K562 (cell line): ENCODE measurements around the gene LDAF1. TPM values are rescaled to one million over a fixed set of nuclear protein-coding genes. Genes with fewer than 3 reads are reported as not detected.

ENCODE experiments used
- ATAC-seq: fragments of 200-7000 bp; cut with Tn5 transposase; 3 replicates; pipeline ENCODE4 v1.9.1; 2020; ENCODE audit warnings: moderate library complexity
- BruUV-seq: library from RNA; stranded (reverse); fragments of 400-500 nt; replicated peaks from 2 replicates; lab custom pipeline; 2021; lab: Mats Ljungman, UMichigan
- CTCF ChIA-PET: fragments of 300-600 bp; formaldehyde crosslinking; extraction: SDS; loops from one replicate; lab custom pipeline; 2021; ENCODE audit warnings: low intra/inter-chr PET ratio; lab: Yijun Ruan, JAX
- POLR2A ChIA-PET: fragments of 300-600, 350-650 bp; sonication (Branson Sonifier 250); formaldehyde crosslinking; extraction: SDS; loops from one replicate; lab custom pipeline; 2021; ENCODE audit warnings: antibody characterized with exemption, inconsistent platforms; lab: Yijun Ruan, JAX
- DNase-seq, 4 experiments: peaks; one replicate each; pipeline versions ENCODE4 v3.0.0 to v3.0.0-alpha.2; 2011 to 2018; ENCODE audit warnings: low spot score in 3 of 4, mixed read lengths in 3 of 4; ENCODE audit errors: extremely low read depth in 1 of 4
- FAIRE-seq: peaks from 2 replicates; lab custom pipeline; 2011; peaks lifted over from hg19 to GRCh38; lab: Jason Lieb, UNC
- H2AFZ ChIP-seq: 2 replicates; pipeline ENCODE4 v1.6.0; 2011; ENCODE audit warnings: low read depth, low read length, control low read depth, inconsistent platforms
- H3K27ac ChIP-seq: fragments of 200-600 bp; 3 replicates; pipeline ENCODE4 v1.8.0; 2011; ENCODE audit warnings: low read depth, mild to moderate bottlenecking, control low read depth, inconsistent platforms, low read length, moderate library complexity, mixed read lengths; ENCODE audit errors: extremely low read depth
- H3K27me3 ChIP-seq, 2 experiments: fragments of 300-600 bp in 1 of 2; 2 replicates in 1 of 2; 3 replicates in 1 of 2; pipeline versions ENCODE4 v1.6.0 to v1.8.0; 2011; ENCODE audit warnings: inconsistent platforms in 2 of 2, low read length in 2 of 2, mild to moderate bottlenecking in 1 of 2, mixed read lengths in 1 of 2, moderate library complexity in 1 of 2; ENCODE audit not compliant: control insufficient read depth in 2 of 2, insufficient read depth in 2 of 2
- H3K36me3 ChIP-seq: fragments of 300-600 bp; 3 replicates; pipeline ENCODE4 v1.8.0; 2011; ENCODE audit warnings: mild to moderate bottlenecking, low read length, inconsistent platforms; ENCODE audit not compliant: control insufficient read depth, insufficient read depth
- H3K4me1 ChIP-seq, 2 experiments: fragments of 200-600 bp in 1 of 2; replicated peaks in 1 of 2; 2 replicates in 1 of 2; 3 replicates in 1 of 2; pipeline versions ENCODE4 v1.5.1 to v1.8.0; 2011; ENCODE audit warnings: inconsistent platforms in 2 of 2, low read length in 2 of 2, mild to moderate bottlenecking in 1 of 2, mixed read lengths in 1 of 2, moderate library complexity in 1 of 2; ENCODE audit not compliant: control insufficient read depth in 2 of 2, insufficient read depth in 2 of 2
- H3K4me2 ChIP-seq: 2 replicates; pipeline ENCODE4 v1.6.1; 2011; ENCODE audit warnings: low read length, control low read depth, inconsistent platforms, mixed read lengths; ENCODE audit not compliant: insufficient read depth
- H3K4me3 ChIP-seq: fragments of 200-600 bp; sonication (generic), shearing (Covaris generic); 2 replicates; pipeline ENCODE4 v1.5.1; 2016; ENCODE audit warnings: control low read depth, inconsistent platforms
- H3K79me2 ChIP-seq: fragments of 200-600 bp; 3 replicates; pipeline ENCODE4 v1.8.0; 2011; ENCODE audit warnings: low read length, inconsistent platforms; ENCODE audit not compliant: control insufficient read depth, insufficient read depth
- H3K9ac ChIP-seq, 2 experiments: 2 replicates each; pipeline versions ENCODE4 v1.6.0 to v1.6.1; 2011; ENCODE audit warnings: low read depth in 2 of 2, low read length in 2 of 2, control low read depth in 1 of 2, inconsistent platforms in 1 of 2, mild to moderate bottlenecking in 1 of 2, mixed read lengths in 1 of 2; ENCODE audit not compliant: insufficient read depth in 1 of 2
- H3K9me1 ChIP-seq: one replicate; pipeline ENCODE4 v1.6.0; 2011; ENCODE audit warnings: inconsistent platforms, mild to moderate bottlenecking, low read length, moderate library complexity; ENCODE audit not compliant: control insufficient read depth, insufficient read depth
- H3K9me3 ChIP-seq: replicated peaks from 2 replicates; pipeline ENCODE4 v1.5.1; 2011; ENCODE audit warnings: low read depth, low read length, inconsistent platforms; ENCODE audit not compliant: control insufficient read depth, insufficient read depth
- H4K20me1 ChIP-seq: replicated peaks from 2 replicates; pipeline ENCODE4 v1.6.1; 2011; ENCODE audit warnings: low read length, inconsistent platforms, mixed read lengths; ENCODE audit not compliant: control insufficient read depth, insufficient read depth
- ARID1B ChIP-seq: fragments of 450-650 bp; IDR thresholded peaks from 2 replicates; pipeline ENCODE4 v1.6.1; 2016; ENCODE audit warnings: antibody characterized with exemption, mild to moderate bottlenecking, inconsistent platforms
- CBX8 ChIP-seq: fragments of 200-600 bp; sonication (generic); IDR thresholded peaks from 2 replicates; pipeline ENCODE4 v1.6.1; 2012; ENCODE audit warnings: borderline replicate concordance, mixed run types, low read depth, mild to moderate bottlenecking, moderate library complexity, mixed read lengths, low read length, control low read depth, inconsistent platforms; ENCODE audit not compliant: poor library complexity, severe bottlenecking; ENCODE audit errors: extremely low read depth
- COPS2 ChIP-seq: fragments of 450-650 bp; conservative IDR thresholded peaks from 2 replicates; pipeline ENCODE4 v1.6.1; 2016; ENCODE audit warnings: mild to moderate bottlenecking, moderate library complexity
- KLF6 ChIP-seq: fragments of 250-450 bp; sonication (Bioruptor Pico); IDR thresholded peaks from 2 replicates; pipeline ENCODE4 v1.4.0; 2020; ENCODE audit warnings: mild to moderate bottlenecking, moderate library complexity, borderline replicate concordance
- ZBTB8A ChIP-seq: fragments of 450-650 bp; IDR thresholded peaks from 2 replicates; pipeline ENCODE4 v1.6.1; 2018; ENCODE audit warnings: mild to moderate bottlenecking, moderate library complexity; ENCODE audit not compliant: partially characterized antibody
- ZNF197 ChIP-seq: fragments of 200-800 bp; sonication (Bioruptor generic); IDR thresholded peaks from 2 replicates; pipeline ENCODE4 v1.6.1; 2016; ENCODE audit warnings: low read depth, missing genetic modification characterization, missing compliant biosample characterization
- ZNF224 ChIP-seq: sonication (generic); formaldehyde crosslinking; IDR thresholded peaks from 2 replicates; pipeline ENCODE4 v1.8.0; 2022; ENCODE audit warnings: mild to moderate bottlenecking, missing genetic modification reagents
- ZNF436 ChIP-seq: fragments of 250-450, 450-650 bp; sonication (Bioruptor Pico); formaldehyde crosslinking; IDR thresholded peaks from 2 replicates; pipeline ENCODE4 v1.7.0; 2020; ENCODE audit warnings: mild to moderate bottlenecking
- ZNF583 ChIP-seq: fragments of 250-450 bp; sonication (Bioruptor Pico); IDR thresholded peaks from 2 replicates; pipeline ENCODE4 v1.4.0; 2020
- ZNF695 ChIP-seq: fragments of 450-650 bp; formaldehyde crosslinking; IDR thresholded peaks from 2 replicates; pipeline ENCODE4 v1.4.0; 2020; ENCODE audit warnings: mild to moderate bottlenecking, moderate library complexity
- ZNF75A ChIP-seq: fragments of 450-650 bp; formaldehyde crosslinking; IDR thresholded peaks from 2 replicates; pipeline ENCODE4 v1.4.0; 2020; ENCODE audit warnings: mild to moderate bottlenecking
- WGBS: fragments of 100-300 bp; shearing (Covaris generic); methylation state at CpG from one replicate; pipeline ENCODE4 v1.1.6; 2016; ENCODE audit warnings: low coverage, mixed read lengths; ENCODE audit not compliant: insufficient coverage; ENCODE audit errors: missing lambda C conversion rate; 5-methylcytosine and 5-hydroxymethylcytosine counted together
- in situ Hi-C: fragments of 300-500 bp; cut with MboI; formaldehyde crosslinking; loops from 4 replicates; pipeline ENCODE4 v1.15.0; 2018; ENCODE audit warnings: inconsistent platforms, mixed read lengths
- intact Hi-C: fragments of 100-400 bp; cut with micrococcal nuclease; formaldehyde crosslinking; loops from 2 replicates; pipeline ENCODE4 v1.14.2; 2022
- polyA plus RNA-seq, 8 experiments: library from polyadenylated mRNA; depleted of rRNA in 4 of 8; stranded (reverse) in 5 of 8; unstranded in 3 of 8; fragments of >200 nt; fragmentation: Nextera tagmentation in 2 of 8; fragmentation: Illumina TruSeq in 1 of 8; extraction: Ambion mirVana in 2 of 8; extraction: Trizol in 1 of 8; gene quantifications; 2 replicates each; pipeline versions ENCODE4 v1.2.1 to v1.2.3, GENCODE V29; 2011 to 2014; ENCODE audit warnings: inconsistent platforms in 1 of 8, missing spikeins in 1 of 8
- total RNA-seq, 7 experiments: library from RNA; depleted of rRNA in 6 of 7; stranded (reverse); fragments of >200 nt in 6 of 7; fragmentation: Illumina TruSeq in 2 of 7; extraction: Trizol in 2 of 7; gene quantifications; 2 replicates each; pipeline versions ENCODE4 v1.2.1 to v1.2.3, GENCODE V29; 2011 to 2021; ENCODE audit warnings: low replicate concordance in 1 of 7
- TF ChIP-seq, protein P1 (sequence below), 3 experiments: fragments of 200-800 bp in 1 of 3; fragments of 250-450 bp in 1 of 3; fragments of 450-650 bp in 1 of 3; sonication (Bioruptor Pico) in 1 of 3; sonication (Bioruptor generic) in 1 of 3; formaldehyde crosslinking in 1 of 3; IDR thresholded peaks; 2 replicates each; pipeline versions ENCODE4 v1.6.1 to v1.8.0; 2016 to 2022; ENCODE audit warnings: mild to moderate bottlenecking in 2 of 3, missing genetic modification characterization in 2 of 3, missing compliant biosample characterization in 1 of 3, moderate library complexity in 1 of 3
- TF ChIP-seq, protein P2 (sequence below): fragments of 250-450 bp; sonication (Bioruptor Pico); IDR thresholded peaks from 2 replicates; pipeline ENCODE4 v1.8.0; 2021; ENCODE audit warnings: mild to moderate bottlenecking, moderate library complexity
- TF ChIP-seq, protein P3 (sequence below): fragments of 450-650 bp; conservative IDR thresholded peaks from 2 replicates; pipeline ENCODE4 v1.6.1; 2016; ENCODE audit warnings: missing genetic modification characterization, low read depth, mild to moderate bottlenecking, control low read depth, missing compliant biosample characterization

The LDAF1 gene
- total and polyA plus RNA-seq, 9 of the 15 experiments (the other 6 are each of a cell fraction or from before 2014, with no cell fraction given): 7.0 to 20.1 (median 12.5) TPM

DNA sequence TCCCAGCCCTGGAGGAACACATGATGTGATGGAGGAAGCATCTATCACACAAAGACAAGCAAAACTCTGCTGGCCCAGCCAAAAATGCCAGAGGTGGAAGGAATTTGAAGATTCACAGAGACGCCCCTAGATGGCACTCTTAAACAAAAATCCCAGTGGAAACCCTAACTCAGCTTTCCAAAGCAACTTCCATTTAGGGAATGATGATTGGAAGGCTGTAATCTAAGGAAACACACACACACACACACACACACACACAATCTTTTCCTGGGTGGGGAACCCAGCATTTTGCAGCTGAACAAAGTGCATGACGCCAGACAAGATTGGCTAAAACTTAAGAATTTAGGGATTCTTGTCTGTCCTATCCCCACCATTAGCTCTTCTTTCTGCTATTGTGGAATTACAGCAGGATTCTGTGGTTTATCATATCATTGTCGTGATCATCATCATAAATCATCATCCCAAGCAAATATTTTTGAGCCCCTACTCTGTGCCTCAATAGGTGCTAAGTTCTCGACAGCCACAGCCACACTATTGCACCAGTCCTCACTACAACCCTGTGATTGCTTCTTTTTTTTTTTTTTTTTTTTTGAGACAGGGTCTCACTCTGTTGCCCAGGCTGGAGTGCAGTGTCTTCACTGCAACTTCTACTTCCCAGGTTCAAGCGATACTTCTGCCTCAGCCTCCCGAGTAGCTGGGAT lies 1.6 kb upstream of the LDAF1 start:
- Histone ChIP-seq H4K20me1 (no peaks in the 10 kb centered on the region), H3K4me3 (no peak overlapping the region), H3K27me3 (no peaks in the 10 kb centered on the region), H2AFZ (no peak overlapping the region), H3K9me3 (no peaks in the 10 kb centered on the region), H3K9ac (no peak overlapping the region), H3K9me1 (no peaks in the 10 kb centered on the region), H3K4me1 (peaks cover 10 to 17% of the 10 kb centered on the region in 2 experiments), H3K36me3 (peaks cover 10% of the 10 kb centered on the region; the same call in 2 of the 3 replicates), H3K4me2 (no peak overlapping the region), H3K27ac (no peak overlapping the region), H3K79me2 (peaks cover 3% of the 10 kb centered on the region; the same call in 1 of the 3 replicates)
- intact Hi-C loops: loop anchor here (2.0 to 10.0 kb wide), 3 partner anchors 398 to 1164 kb away; no protein-coding TSS in a partner anchor
- DNase-seq (peak; percentile 53 to 67 (median 64)), ATAC-seq (no peak), FAIRE-seq (peak; percentile 75)
- no TSS peak for BruUV-seq
- POLR2A ChIA-PET: interaction anchor here (0.7 to 1.1 kb wide), 3 partner anchors 11 to 29 kb away, joined by 3 read pairs; no protein-coding TSS in a partner anchor
- CTCF ChIA-PET: interaction anchor here (0.8 to 2.1 kb wide), 5 partner anchors 144 to 1165 kb away, joined by 5 to 12 read pairs (median 5); no protein-coding TSS in a partner anchor
- WGBS: 57% methylated on average over 6 of the region's 6 CpGs
- in situ Hi-C loops: loop anchor here (5.0 to 10.0 kb wide), 2 partner anchors 400 to 1158 kb away; no protein-coding TSS in a partner anchor
- TF ChIP-seq CBX8 (no peak), ARID1B (peak; percentile 37), ZNF583 (CRISPR knock-in tag) (no peak), ZBTB8A (no peak), COPS2 (no peak), KLF6 (CRISPR knock-in tag) (no peak), ZNF75A (no peak), ZNF224 (no peak), ZNF695 (CRISPR knock-in tag) (no peak), ZNF436 (CRISPR knock-in tag) (no peak), ZNF197 (CRISPR knock-in tag) (no peak)
- TF ChIP-seq, protein P1, sequence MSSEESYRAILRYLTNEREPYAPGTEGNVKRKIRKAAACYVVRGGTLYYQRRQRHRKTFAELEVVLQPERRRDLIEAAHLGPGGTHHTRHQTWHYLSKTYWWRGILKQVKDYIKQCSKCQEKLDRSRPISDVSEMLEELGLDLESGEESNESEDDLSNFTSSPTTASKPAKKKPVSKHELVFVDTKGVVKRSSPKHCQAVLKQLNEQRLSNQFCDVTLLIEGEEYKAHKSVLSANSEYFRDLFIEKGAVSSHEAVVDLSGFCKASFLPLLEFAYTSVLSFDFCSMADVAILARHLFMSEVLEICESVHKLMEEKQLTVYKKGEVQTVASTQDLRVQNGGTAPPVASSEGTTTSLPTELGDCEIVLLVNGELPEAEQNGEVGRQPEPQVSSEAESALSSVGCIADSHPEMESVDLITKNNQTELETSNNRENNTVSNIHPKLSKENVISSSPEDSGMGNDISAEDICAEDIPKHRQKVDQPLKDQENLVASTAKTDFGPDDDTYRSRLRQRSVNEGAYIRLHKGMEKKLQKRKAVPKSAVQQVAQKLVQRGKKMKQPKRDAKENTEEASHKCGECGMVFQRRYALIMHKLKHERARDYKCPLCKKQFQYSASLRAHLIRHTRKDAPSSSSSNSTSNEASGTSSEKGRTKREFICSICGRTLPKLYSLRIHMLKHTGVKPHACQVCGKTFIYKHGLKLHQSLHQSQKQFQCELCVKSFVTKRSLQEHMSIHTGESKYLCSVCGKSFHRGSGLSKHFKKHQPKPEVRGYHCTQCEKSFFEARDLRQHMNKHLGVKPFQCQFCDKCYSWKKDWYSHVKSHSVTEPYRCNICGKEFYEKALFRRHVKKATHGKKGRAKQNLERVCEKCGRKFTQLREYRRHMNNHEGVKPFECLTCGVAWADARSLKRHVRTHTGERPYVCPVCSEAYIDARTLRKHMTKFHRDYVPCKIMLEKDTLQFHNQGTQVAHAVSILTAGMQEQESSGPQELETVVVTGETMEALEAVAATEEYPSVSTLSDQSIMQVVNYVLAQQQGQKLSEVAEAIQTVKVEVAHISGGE (CRISPR knock-in tag; IDR thresholded peaks at IDR 0.05): no peak
- TF ChIP-seq, protein P2, sequence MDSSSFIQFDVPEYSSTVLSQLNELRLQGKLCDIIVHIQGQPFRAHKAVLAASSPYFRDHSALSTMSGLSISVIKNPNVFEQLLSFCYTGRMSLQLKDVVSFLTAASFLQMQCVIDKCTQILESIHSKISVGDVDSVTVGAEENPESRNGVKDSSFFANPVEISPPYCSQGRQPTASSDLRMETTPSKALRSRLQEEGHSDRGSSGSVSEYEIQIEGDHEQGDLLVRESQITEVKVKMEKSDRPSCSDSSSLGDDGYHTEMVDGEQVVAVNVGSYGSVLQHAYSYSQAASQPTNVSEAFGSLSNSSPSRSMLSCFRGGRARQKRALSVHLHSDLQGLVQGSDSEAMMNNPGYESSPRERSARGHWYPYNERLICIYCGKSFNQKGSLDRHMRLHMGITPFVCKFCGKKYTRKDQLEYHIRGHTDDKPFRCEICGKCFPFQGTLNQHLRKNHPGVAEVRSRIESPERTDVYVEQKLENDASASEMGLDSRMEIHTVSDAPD: no peak
- TF ChIP-seq, protein P3, sequence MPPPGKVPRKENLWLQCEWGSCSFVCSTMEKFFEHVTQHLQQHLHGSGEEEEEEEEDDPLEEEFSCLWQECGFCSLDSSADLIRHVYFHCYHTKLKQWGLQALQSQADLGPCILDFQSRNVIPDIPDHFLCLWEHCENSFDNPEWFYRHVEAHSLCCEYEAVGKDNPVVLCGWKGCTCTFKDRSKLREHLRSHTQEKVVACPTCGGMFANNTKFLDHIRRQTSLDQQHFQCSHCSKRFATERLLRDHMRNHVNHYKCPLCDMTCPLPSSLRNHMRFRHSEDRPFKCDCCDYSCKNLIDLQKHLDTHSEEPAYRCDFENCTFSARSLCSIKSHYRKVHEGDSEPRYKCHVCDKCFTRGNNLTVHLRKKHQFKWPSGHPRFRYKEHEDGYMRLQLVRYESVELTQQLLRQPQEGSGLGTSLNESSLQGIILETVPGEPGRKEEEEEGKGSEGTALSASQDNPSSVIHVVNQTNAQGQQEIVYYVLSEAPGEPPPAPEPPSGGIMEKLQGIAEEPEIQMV (tag): no peak
